Transverse colon (tissue), 4 donors: Measurements from ENCODE around the gene CD48.

Experiments used
- EP300 ChIP-seq: sonication (generic); formaldehyde crosslinking; IDR thresholded peaks from one replicate; pipeline ENCODE4 v1.6.1; 2017; ENCODE audit warnings: antibody characterized with exemption, low read depth
- POLR2A ChIP-seq: fragments of 450-650 bp; IDR thresholded peaks from one replicate; pipeline ENCODE4 v1.6.1; 2016; ENCODE audit warnings: antibody characterized with exemption, mild to moderate bottlenecking, moderate library complexity
- POLR2AphosphoS5 ChIP-seq, 3 donors: sonication (generic); formaldehyde crosslinking; IDR thresholded peaks; one replicate each; pipeline ENCODE4 v1.6.1; 2016; ENCODE audit warnings: antibody characterized with exemption in 3 of 3
- TF ChIP-seq, protein P1 (sequence below), 5 experiments: fragments of 200-600 bp in 3 of 5; fragments of 450-650 bp in 2 of 5; sonication (generic) in 3 of 5; IDR thresholded peaks; 1 replicate in 2 of 5; 2 replicates in 3 of 5; pipeline ENCODE4 v1.5.1; 2016 to 2017; ENCODE audit warnings: antibody characterized with exemption in 5 of 5, inconsistent platforms in 3 of 5, mild to moderate bottlenecking in 2 of 5, moderate library complexity in 1 of 5

DNA sequence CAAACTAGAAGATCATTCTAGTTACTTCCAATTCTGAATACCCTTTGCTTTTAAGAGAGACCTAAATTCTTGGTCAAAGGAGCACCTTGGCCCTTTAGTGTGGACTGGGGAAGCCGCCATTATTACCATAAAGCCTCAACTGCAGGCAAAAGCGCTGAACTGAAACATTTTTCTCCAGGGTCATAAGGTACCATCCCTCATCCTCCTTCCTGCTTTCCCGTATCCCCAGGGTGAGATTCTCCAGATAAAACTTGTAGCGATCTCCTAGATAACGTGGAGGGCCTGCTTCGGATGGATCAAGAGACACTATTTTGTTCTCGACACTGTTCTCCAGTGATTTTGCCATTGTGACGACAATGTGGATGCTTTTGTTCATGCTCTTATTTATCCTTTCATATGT, 74.6 kb downstream of the CD48 start:
- TF ChIP-seq, protein P1, sequence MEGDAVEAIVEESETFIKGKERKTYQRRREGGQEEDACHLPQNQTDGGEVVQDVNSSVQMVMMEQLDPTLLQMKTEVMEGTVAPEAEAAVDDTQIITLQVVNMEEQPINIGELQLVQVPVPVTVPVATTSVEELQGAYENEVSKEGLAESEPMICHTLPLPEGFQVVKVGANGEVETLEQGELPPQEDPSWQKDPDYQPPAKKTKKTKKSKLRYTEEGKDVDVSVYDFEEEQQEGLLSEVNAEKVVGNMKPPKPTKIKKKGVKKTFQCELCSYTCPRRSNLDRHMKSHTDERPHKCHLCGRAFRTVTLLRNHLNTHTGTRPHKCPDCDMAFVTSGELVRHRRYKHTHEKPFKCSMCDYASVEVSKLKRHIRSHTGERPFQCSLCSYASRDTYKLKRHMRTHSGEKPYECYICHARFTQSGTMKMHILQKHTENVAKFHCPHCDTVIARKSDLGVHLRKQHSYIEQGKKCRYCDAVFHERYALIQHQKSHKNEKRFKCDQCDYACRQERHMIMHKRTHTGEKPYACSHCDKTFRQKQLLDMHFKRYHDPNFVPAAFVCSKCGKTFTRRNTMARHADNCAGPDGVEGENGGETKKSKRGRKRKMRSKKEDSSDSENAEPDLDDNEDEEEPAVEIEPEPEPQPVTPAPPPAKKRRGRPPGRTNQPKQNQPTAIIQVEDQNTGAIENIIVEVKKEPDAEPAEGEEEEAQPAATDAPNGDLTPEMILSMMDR (IDR thresholded peaks at IDR 0.05): no peak
- TF ChIP-seq POLR2AphosphoS5 (IDR thresholded peaks at IDR 0.05) (no peak), EP300 (no peak), POLR2A (no peak)
